DLD1 (cell line): Measurements from ENCODE around the gene ADK.
"Not testable (repeated sequence)": the region's sequence is repeated elsewhere in the genome, so short reads cannot be mapped to it uniquely, and the experiment has no call there.

ENCODE experiments used
- in situ Hi-C: cut with HindIII; loops from 2 replicates; pipeline ENCODE4 v1.10.0; 2017; ENCODE audit warnings: low sequenced_read_pairs

ADK gene

GRCh38 chr10:74139981-74140380 is 11.0 kb upstream of the ADK start:
- in situ Hi-C loops: no loop called here

DNA sequence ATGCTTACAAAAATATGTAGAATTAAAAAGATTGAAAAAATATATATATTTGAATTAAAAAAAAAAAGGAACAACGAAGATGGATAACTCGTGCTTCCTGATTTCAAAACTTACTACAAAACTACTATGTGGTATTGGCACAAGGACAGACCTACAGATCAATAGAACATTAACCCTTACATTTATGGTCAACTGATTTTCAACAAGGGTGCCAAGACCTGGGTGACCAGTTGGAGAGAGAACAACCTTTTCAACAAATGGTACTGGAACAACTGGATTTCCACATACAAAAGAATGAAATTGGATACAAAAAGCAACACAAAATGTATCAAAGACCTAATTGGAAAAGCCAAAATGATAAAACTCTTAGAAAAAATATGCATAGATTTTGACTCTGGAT is 10.5 kb upstream of the ADK start:
- in situ Hi-C loops: no loop called here

GRCh38 chr10:74145133-74145532 is 5.9 kb upstream of the ADK start:
- in situ Hi-C loops: no loop called here

DNA sequence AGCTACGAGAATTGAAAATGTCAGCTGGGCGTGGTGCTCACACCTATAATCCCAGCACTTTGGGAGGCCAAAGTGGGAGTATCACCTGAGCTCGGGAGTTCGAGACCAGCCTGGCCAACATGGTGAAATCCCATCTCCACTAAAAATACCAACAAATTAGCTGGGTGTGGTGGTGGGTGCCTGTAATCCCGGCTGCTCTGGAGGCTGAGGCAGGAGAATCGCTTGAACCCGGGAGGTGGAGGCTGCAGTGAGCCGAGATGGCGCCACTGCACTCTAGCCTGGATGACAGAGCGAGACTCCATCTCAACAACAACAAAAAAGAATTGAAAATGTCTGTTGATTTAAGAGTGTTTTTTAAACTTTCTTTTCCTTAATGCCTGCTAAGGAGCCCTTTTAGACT is 4.0 kb upstream of the ADK start:
- in situ Hi-C loops: not testable (repeated sequence)

DNA sequence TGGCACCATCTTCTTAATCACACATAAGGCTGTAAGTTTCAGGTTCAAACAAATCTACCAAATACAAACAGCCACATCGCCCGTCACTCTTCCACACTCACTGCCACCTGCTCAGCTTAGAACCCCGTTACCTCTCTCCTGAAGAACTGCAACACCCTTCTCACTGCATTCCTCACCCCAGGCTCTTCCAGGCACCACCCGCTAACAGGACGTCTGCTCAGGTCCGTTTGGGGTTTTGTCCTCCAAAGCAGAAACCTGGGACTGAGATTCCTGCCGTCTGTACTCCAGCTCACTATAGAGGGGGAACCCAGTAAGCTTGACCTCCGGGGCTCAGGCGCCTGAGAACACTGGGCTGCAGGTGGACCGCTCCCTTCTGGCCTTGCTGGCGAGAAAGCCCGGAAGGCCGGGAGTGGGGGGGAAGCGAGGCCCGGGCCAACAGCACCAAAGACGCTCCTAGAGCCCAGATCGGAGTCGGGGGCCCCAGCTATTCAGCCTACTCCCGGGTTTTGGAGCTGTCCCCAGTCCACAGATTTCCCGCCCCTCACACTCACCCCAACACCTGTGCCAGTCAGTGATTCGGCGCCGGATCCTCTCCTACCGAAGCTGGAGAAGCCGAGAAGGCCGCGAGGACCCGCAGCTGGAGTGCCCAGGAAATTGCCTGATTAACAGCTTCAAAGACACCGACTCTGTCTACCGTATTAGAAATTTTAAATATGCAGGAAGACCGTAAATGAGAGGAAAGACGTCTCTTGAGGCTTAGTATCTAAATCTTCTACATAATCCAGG is 624 bp upstream of the ADK start, which contains the start of gene AP3M1:
Gene AP3M1 (minus strand): TSS at position 625 of the 786 bp plus-strand sequence. CDS start 12,449 bp downstream, outside the sequence.
- in situ Hi-C loops: no loop called here

GRCh38 chr10:74151879-74152722 is 1.1 kb downstream of the ADK start:
- in situ Hi-C loops: no loop called here

- in situ Hi-C loops: no loop called here
Measured at GRCh38 chr10:74153123-74153522, 2.1 kb downstream of the ADK start.

- in situ Hi-C loops: no loop called here
Measured at GRCh38 chr10:74153676-74154075, 2.7 kb downstream of the ADK start.

GRCh38 chr10:74156919-74157289 is 5.9 kb downstream of the ADK start:
- in situ Hi-C loops: no loop called here

GRCh38 chr10:74160013-74160412 is 9.0 kb downstream of the ADK start:
- in situ Hi-C loops: no loop called here

- in situ Hi-C loops: no loop called here
Measured at GRCh38 chr10:74163319-74164068, 12.5 kb downstream of the ADK start.

DNA sequence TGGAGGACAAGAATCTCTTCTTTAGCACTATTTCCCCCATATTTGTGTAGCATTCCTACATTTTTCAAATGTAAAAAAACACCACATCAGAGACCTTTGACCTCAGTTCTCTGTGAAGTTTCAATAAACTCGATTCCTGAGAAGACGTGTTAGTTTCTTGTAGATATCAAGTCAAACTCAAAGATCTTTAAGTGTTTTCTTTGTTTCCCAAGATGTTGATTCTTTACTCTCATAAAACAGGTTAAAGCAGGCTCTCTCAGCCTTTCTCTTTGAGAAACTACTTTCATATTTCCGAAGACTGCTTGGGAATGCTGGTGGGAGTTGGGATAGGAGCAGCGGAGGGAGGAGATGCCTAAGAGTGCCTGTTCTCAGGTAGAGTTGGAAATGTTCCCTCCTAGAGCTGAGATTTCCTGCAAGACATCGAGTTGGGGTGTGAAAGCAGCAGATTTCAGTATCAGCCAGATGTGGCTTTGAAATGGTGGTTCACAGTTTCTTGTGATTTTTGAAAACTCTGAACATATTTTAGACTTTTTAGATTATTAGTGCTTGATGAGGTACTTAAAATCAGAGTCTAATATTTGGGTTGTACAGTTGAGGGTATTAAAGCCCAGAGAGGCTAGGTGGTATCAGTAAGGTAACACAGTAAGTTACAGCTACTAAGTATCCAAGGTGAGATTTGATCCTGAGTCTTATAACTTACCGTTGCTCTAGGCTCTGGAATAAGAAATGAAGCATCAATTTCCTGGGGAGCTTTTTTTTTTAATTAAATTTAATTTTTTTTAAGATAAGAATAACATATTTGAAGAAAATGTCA is 13.9 kb downstream of the ADK start:
- in situ Hi-C loops: no loop called here

- in situ Hi-C loops: no loop called here
Measured at GRCh38 chr10:74165530-74165901, 14.5 kb downstream of the ADK start.

DNA sequence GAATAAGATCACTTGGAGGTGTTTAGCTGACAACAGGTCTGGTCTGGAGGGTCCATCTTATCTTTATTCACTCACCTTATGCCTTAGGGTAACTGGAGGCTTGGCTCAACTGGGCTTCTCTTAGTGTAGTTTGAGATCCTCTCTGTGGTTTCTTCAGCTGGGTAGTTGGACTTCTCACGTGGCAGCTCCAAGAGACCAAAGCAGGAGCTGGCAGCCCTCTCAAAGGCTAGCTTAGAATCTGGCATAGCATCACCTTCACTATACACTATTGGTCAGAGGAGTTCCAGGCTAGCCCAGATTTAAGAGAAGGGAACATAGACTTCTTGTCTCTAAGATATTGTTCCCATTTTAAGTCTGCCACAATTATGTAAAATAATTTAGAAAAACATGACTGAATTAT is 16.4 kb downstream of the ADK start:
- in situ Hi-C loops: no loop called here

DNA sequence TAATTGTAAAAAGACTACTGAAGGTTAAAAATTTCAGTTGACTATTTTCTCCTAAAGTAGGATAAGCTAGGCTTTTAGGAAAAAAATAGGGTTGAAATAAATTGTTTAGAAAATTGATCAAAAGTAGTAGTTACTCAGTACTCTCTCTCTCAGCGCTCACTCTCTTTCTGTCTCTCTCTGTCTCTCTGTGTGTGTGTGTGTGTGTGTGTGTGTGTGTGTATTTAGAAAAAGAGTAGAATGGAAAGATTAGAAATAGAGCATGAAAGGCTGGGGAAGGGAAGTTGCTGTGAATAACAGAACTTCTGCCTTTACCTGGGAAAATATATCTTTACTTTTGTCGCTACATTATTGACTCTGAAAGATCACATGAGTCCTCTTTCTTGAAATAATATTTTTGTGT is 20.6 kb downstream of the ADK start:
- in situ Hi-C loops: no loop called here

DNA sequence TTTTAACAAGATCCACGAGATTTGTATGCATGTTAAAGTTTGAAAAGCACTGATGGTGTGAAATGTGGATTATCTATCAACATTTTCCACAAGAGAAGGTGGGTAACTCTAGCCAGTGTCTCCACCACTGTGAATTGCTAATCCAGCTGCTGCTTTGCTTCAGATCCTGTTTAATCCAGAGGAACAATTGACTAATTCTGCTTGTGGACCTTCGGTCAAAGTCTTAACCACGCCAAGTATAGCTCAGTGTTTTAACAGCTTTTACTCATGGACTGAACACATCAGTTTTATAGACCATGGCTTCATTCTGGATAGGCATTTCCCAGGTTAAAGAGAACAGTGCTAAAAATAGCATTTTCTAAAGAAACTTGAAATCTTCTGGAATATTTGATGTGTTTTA is 23.5 kb downstream of the ADK start:
- in situ Hi-C loops: no loop called here

- in situ Hi-C loops: no loop called here
Measured at GRCh38 chr10:74175510-74176379, 24.7 kb downstream of the ADK start.

DNA sequence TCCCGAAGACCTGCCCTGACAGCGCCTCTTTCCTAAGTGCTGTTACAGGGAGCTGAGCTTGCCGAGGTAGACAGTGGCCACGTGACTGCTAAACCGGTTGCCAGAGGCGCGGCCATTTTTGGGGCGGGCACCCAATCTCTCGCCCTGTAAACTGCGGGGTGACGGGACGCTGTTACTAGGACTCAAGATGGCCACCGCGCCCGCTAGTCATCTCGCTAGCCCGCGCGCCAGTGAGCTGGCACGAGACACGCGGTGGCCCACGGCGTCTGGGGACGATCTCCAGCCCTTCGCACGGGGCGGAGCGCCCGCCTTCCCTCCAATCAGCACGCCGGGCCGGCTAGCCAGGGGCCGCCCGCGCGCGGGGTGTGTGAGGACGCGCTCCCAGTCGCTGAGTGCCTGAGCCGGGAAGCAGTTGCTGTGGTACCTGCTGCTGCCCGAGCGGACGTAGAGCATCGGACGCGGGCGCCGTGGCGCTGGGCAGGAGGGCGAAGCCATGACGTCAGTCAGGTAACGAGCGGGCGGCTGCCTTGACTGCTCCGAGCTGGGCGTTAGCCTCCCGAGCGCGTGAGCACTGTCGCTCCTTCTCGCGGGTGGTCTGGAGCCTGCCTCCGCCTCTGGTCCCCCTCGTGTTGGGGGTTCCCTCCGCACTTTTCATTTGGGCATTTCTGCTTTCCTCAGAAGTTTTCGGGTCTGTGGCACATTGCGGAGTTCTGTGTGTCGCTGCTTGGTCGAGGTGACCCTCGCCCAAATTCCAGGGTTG is 25.5 kb downstream of the ADK start:
- in situ Hi-C loops: no loop called here

DNA sequence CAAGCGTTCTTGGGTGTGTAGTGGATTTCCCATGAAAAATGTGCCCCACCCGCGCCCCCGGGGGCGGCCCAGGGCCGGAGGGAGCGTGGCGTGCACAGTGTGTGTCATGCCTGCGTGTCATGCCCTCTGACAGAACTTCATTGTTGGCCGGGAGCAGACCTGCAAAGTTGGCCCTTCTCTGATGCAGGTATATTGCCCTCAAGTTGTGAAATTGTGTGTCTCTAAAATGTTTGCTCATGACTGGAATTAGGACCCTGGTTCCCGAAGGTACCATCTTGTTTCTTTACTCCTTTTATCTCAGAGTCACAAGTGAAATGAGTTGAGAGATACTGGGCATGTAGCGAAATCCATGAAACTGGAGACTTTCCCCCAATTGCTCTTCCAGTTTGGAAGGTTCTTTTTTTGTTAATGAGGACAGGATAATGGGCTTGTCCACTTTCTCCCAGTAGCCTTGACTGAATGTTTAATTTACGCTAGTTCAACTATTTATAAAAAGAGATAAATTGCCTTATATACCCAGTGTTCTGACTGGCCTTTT is 26.2 kb downstream of the ADK start:
- in situ Hi-C loops: no loop called here
